HG02884 (cell line): ENCODE measurements around the gene ALPK3.
A peak's percentile ranks its signal among the peaks of the same experiment; 100 is the strongest.

Experiments used
- ATAC-seq: cut with Tn5 transposase; IDR thresholded peaks from one replicate; pipeline ENCODE4 v1.9.1; 2021; ENCODE audit warnings: mild to moderate bottlenecking, moderate library complexity; ENCODE audit not compliant: unreplicated experiment

The ALPK3 gene

GRCh38 chr15:84914909-84915605, 97.9 kb downstream of the ALPK3 start:
- ATAC-seq = peak; percentile 92

GRCh38 chr15:84915606-84915958, 98.4 kb downstream of the ALPK3 start:
- no peak for ATAC-seq

GRCh38 chr15:84917452-84917851, 100.3 kb downstream of the ALPK3 start:
- ATAC-seq = no peak

DNA sequence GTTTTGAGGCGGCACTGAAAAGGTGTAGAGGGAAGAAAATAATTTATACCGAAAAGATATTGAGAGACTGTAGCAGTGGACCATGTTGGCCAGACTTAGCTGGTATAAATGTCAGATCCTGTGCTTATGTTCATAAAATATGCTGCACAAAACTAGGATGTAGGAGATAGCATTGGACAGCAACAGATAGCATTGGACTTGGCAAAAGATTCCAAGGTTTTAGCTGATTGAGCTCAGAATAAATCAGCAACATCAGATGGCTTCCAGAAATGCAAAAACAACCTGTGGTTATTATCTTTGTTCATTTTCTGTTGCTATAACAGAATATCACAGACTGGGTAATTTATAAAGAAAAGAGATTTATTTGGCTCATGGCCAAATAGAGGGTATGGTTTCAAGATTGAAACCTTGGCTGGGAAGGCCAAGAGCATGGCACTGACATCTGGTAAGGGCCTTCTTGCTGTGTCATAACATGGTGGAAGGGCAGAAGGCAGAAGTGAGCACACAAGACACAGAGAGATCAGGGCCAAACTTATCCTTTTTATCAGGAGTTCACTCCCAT, 102.0 kb downstream of the ALPK3 start:
- no peak for ATAC-seq

GRCh38 chr15:84921121-84921520, 104.0 kb downstream of the ALPK3 start:
- no peak for ATAC-seq

DNA sequence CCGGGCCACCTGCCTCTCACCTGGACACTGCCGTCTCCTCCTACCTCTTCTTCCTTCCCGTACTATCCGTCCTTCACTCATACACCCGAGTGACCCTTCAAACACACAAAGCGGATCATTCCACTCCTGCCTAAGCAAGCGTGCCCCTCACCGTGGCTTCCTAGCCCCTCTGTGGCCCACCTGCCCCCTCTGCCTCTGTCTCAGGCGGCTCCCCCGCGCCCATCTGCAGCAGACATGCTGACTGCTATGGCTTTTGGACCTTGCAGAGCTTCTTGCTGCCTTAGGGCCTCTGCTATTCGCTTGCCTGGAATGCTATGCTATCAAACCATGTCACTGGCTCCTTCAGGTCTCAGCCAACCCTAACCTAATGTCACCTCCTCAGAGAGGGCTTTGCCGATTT, 105.4 kb downstream of the ALPK3 start:
- ATAC-seq = no peak
